Stimulated activated CD8-positive, alpha-beta memory T cell treated with anti-CD3 and anti-CD28 coated beads, Interleukin-4, amount 100 ng/mL, for 24 hours (primary cell): ENCODE measurements around the gene WNT9B.
"Not testable (repeated sequence)": the region's sequence is repeated elsewhere in the genome, so short reads cannot be mapped to it uniquely, and the experiment has no call there.

ENCODE experiments used
- DNase-seq: peaks from one replicate; pipeline ENCODE4 v3.0.0-alpha.2; 2020; ENCODE audit warnings: low read depth

The WNT9B gene

DNA sequence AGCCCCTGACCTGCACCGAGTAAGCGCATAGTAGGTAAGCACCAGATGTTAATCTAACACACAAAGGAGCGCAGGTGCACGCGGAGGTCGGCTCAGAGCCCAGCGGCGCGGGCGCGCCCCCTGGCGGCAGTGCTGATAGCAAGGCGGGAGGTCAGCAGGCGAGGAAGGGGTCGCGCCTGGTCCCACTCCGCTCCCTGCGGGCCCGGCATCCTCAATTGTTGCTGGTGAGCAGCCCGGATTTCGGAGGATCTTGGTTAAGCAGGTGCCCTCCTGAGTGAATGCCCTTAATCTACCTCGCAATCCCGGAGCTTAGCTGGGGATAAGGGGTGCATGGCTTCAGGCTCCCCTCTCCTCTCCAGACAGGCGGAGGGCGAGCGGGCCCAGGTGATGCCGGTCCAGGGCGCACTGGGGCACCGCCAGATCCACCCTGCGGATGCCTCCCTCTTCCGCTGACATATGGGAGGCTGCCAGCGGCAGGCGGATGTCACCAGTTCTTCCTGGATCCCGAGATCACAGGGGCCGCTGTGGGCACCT, 28.9 kb upstream of the WNT9B start:
- DNase-seq, result no peak

- no peak for DNase-seq
Observed at GRCh38 chr17:46823657-46824056, 27.7 kb upstream of the WNT9B start.

DNA sequence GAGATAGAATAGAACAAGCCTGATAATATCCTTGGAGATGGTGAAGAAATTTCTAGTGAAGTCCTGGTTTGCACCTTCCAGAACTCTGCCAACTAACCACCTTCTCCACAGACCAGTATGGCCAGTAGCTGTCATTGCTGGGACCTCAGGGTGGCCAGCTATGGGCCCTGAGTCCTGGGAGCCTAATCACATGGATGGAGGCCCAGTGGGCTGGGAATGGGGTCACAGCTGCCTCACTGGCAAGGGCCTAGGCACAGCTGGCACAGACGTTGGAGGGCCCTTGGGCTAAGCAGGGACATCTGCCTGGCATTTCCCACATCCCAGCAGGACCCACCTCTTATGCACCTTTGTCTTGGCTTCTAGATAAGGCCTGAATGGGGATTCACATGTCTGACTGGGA, 25.3 kb upstream of the WNT9B start:
- DNase-seq, result no peak

DNA sequence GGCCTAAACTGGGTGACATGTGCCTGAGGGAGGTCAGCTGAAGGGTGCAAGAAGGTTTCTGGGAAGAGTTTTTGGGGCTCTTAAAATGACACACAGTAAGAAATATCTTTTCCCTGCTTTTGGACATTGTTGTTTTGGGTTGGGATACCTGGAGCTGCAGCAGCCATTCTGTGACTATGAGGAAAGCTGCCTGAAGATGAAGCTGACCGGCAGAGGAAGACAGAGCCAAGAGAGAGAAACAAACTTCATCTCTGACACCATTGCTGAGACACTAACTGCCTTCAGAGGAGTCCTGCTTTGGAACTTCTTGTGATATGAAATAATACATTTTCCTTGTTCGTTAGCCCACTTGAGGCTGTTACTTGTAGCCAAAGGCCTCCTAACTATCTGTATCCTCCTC, 24.1 kb upstream of the WNT9B start:
- DNase-seq, result no peak

DNA sequence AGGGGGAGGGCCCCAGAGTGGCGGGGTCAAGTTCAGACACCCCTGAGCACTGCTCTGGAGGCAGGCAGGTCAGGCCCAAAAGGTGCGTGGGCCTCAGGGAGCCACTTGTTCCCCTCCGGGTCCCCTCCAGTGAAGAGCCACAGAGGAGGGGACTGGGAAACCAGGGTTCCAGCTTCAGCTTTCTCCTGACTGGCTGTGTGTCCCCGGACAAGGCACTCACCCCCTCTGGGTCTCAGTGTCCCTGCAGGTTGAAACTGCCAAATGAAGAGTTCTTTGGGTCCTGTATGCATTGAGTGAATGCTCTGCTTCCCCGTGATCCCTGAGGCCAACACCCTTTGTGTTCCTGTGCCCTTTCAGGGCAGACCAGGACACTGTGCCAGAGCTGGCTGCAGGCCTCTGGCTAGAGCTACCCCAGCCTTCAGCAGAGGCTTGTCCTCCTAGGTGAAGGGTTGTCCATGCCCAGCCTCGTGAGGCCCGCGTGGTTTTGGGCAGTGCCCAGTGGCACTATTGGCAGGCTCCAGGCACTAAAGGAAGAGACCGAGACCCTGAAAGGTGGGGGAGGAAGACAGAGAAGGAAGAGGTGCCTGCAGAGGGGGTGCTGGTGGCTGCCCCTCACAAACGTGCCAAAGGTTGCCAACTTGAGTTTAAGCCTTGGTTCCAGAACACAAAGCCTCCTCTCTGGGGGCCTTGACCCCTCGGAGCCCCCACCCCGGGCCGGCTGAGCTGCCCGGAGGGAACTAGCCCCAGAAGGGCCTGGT, 19.6 kb upstream of the WNT9B start:
- no peak for DNase-seq

GRCh38 chr17:46832331-46832821, 19.0 kb upstream of the WNT9B start:
- no peak for DNase-seq

DNA sequence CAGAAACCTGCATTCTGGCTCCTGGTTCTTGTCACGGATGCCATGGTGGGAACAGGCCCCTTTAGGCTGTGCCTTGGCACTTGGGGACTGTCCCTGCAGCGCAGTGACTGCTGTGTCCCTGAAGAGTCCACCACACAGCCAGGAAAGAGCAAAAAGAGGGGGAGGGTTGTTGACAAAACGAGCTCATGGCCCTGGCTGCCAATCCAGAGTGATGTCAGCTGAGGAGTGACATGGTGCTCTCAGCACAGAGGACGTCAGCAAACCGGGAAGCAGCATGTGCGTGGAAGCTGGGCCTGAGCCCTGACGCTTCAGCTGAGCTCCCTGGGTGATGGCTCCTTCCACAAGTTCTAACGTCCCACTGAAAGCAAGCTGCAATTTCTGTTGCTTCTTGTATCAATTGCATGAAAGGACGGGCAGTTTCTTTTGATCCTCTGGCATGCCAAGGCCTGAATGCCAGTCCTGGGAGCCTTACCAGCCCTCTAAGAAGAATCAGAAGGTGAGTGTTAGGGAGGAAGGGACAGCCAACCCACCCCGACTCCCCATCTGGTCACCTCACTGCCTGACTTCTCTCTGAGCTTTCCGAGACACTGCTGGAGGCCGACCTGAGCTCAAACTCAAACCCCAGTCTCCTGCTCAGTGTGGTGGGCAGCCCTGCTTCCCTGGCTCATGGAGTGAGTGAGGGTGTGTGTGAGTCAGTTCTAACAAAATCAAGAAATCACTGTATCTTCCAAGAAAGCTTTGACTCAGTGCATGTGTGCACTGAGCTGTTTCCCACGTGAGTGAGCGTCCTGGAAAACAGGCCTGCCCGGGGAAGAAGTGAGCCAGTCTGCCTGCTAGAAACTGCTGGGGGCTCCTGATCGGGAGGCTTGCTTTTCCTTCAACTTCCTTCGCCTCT, 18.2 kb upstream of the WNT9B start:
- no peak for DNase-seq

DNA sequence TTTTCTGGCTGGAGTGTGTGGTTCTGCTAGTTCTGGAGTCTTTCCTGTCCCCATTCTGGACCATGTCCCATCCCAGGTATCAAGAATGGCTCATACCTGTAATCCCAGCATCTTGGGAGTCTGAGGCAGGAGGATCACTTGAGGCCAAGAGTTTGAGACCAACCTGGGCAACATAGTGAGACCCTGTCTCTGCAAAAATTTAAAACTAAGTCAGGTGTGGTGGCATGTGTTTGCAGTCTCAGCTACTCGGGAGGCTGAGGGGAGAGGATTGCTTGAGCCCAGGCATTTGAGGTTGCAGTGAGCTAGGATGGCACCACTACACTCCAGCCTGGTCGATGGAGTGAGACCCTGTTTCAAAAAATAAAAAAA, 17.6 kb upstream of the WNT9B start:
- DNase-seq, result no peak

- DNase-seq, result no peak
Observed at GRCh38 chr17:46834846-46835245, 16.5 kb upstream of the WNT9B start.

GRCh38 chr17:46836500-46836899, 14.9 kb upstream of the WNT9B start:
- DNase-seq, result no peak

- no peak for DNase-seq
Observed at GRCh38 chr17:46837521-46837920, 13.9 kb upstream of the WNT9B start.

GRCh38 chr17:46839211-46839610, 12.2 kb upstream of the WNT9B start:
- DNase-seq, result no peak

GRCh38 chr17:46840596-46840995, 10.8 kb upstream of the WNT9B start:
- not testable (repeated sequence) for DNase-seq

- DNase-seq, result no peak
Observed at GRCh38 chr17:46841561-46842379, 9.6 kb upstream of the WNT9B start.

DNA sequence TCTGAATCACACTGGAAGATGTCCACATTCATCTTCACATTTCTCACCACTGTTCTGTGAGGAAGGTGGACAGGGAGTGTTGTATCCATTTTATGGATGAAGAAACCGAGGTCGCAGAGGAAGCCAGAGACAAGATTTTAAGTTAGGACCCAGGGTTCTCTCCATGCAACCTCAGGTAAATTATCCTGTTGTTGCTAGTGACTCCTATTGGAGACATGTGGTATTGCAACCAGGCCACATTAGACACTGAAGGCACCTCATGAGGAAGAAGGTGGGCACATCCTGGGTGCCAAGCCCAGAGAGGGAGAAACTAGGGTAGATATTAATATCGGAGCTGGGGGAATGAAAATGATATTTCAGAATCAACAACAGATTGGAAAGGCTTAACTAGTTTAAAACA, 8.5 kb upstream of the WNT9B start:
- no peak for DNase-seq

- DNase-seq, result no peak
Observed at GRCh38 chr17:46847204-46848191, 3.9 kb upstream of the WNT9B start.

DNA sequence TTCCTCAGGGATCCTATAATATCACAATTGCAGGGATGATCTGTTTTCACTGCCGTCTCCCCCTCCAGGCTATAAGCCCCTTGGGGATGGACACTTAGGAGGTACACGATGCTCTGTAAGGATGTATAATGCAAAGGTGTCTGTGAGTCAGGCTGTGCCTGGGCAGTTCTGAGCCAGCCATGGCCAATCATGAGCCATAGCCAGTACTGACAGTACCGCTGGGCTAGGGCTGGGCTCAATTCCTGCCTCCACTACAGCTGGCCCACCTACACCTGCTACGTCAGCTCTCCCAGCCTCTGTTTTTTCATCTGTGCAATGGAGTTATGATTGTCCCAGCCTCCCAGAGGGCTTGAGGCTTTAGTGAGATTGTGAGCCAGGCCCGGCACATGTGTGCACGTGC, 2.8 kb upstream of the WNT9B start:
- no peak for DNase-seq

- DNase-seq, result no peak
Observed at GRCh38 chr17:46850688-46851028, 725 bp upstream of the WNT9B start.

GRCh38 chr17:46853896-46854444, 2.6 kb downstream of the WNT9B start:
- no peak for DNase-seq

DNA sequence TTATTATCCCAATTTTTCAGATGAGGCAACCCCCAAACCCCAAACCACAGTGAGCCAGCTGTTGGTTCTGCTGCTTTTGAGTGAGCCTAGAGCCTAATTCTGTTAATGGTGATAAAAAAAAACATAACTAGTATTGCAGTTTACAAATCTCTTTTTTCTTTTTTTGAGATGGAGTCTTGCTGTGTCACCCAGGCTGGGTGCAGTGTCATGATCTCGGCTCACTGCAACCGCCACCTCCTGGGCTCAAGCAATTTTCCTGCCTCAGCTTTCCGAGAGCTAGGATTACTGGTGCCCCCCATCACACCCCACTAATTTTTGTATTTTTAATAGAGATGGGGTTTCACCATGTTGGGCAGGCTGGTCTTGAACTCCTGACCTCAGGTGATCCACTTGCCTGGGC, 3.1 kb downstream of the WNT9B start:
- DNase-seq, result no peak

DNA sequence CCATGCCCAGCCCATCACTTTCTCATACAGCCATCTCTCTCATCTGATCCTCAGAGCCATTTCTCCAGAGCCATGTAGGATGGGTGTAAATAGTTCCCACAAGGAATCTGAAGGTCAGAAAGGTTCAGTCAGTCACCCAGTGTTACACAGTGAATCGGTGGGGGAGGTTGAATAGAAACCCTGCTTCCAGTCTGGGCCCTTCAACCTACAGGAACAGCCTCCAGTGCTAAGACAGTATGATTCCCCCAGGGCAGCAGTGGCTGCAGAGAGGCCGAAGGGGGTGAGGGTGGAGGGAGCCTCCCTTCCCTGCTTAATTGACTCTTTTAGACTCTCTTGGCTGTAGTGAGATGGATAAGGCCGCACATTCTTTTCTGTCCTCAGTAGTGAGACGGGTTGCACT, 3.6 kb downstream of the WNT9B start:
- DNase-seq, result no peak
